H9 (cell line): ENCODE measurements around the gene UTS2B. TPM values are rescaled to one million over a fixed set of nuclear protein-coding genes. Genes with fewer than 3 reads are reported as not detected.
A peak's percentile ranks its signal among the peaks of the same experiment; 100 is the strongest.

Experiments
- DNase-seq: peaks from one replicate; pipeline ENCODE4 v3.0.0-alpha.2; 2017
- H2AFZ ChIP-seq: one replicate; pipeline ENCODE4 v1.6.1; 2013; ENCODE audit warnings: mild to moderate bottlenecking, low read length, control low read depth, moderate library complexity
- H2AK5ac ChIP-seq: 2 replicates; pipeline ENCODE4 v1.6.1; 2013; ENCODE audit warnings: low read length, control low read depth, mixed read lengths; ENCODE audit not compliant: insufficient read length
- H2BK120ac ChIP-seq: one replicate; pipeline ENCODE4 v1.6.1; 2013; ENCODE audit warnings: low read depth, mild to moderate bottlenecking, low read length, control low read depth, inconsistent platforms; ENCODE audit not compliant: poor library complexity, severe bottlenecking
- H2BK12ac ChIP-seq: 2 replicates; pipeline ENCODE4 v1.6.1; 2013; ENCODE audit warnings: low read length, control low read depth, mixed read lengths, low read depth; ENCODE audit not compliant: insufficient read length
- H2BK15ac ChIP-seq: 2 replicates; pipeline ENCODE4 v1.6.1; 2013; ENCODE audit warnings: low read depth, low read length, control low read depth
- H2BK20ac ChIP-seq: one replicate; pipeline ENCODE4 v1.6.1; 2013; ENCODE audit warnings: low read depth, mild to moderate bottlenecking, low read length, control low read depth, inconsistent platforms; ENCODE audit not compliant: poor library complexity, severe bottlenecking
- H2BK5ac ChIP-seq: 2 replicates; pipeline ENCODE4 v1.6.1; 2013; ENCODE audit warnings: low read length, control low read depth, mixed read lengths; ENCODE audit not compliant: insufficient read length
- H3K14ac ChIP-seq: 2 replicates; pipeline ENCODE4 v1.6.1; 2013; ENCODE audit warnings: low read length, control low read depth; ENCODE audit not compliant: insufficient read depth
- H3K18ac ChIP-seq: 2 replicates; pipeline ENCODE4 v1.6.1; 2013; ENCODE audit warnings: low read depth, mild to moderate bottlenecking, mixed read lengths, low read length, control low read depth; ENCODE audit not compliant: insufficient read length
- H3K23ac ChIP-seq: 2 replicates; pipeline ENCODE4 v1.6.1; 2013; ENCODE audit warnings: low read length, control low read depth, mixed read lengths, low read depth; ENCODE audit not compliant: insufficient read length
- H3K23me2 ChIP-seq: 2 replicates; pipeline ENCODE4 v1.6.1; 2013; ENCODE audit warnings: low read depth, mild to moderate bottlenecking, mixed read lengths, low read length, control low read depth; ENCODE audit not compliant: insufficient read length, poor library complexity, severe bottlenecking
- H3K27ac ChIP-seq: 2 replicates; pipeline ENCODE4 v1.5.1; 2013; ENCODE audit warnings: low read length, control low read depth, mixed read lengths, low read depth; ENCODE audit not compliant: insufficient read length
- H3K27me3 ChIP-seq: 2 replicates; pipeline ENCODE4 v1.6.1; 2013; ENCODE audit warnings: low read length, control low read depth, inconsistent platforms; ENCODE audit not compliant: insufficient read depth
- H3K4ac ChIP-seq: 2 replicates; pipeline ENCODE4 v1.6.1; 2013; ENCODE audit warnings: low read depth, mild to moderate bottlenecking, control low read depth, inconsistent platforms, low read length, moderate library complexity
- H3K4me1 ChIP-seq: 2 replicates; pipeline ENCODE4 v1.6.1; 2013; ENCODE audit warnings: low read length, control low read depth, inconsistent platforms; ENCODE audit not compliant: insufficient read depth
- H3K4me2 ChIP-seq: 2 replicates; pipeline ENCODE4 v1.6.1; 2013; ENCODE audit warnings: low read length, control low read depth, mixed read lengths; ENCODE audit not compliant: insufficient read length, insufficient read depth
- H3K56ac ChIP-seq: 2 replicates; pipeline ENCODE4 v1.6.1; 2013; ENCODE audit warnings: low read depth, mild to moderate bottlenecking, mixed read lengths, low read length, control low read depth; ENCODE audit not compliant: insufficient read length
- H3K79me1 ChIP-seq: 2 replicates; pipeline ENCODE4 v1.6.1; 2013; ENCODE audit warnings: low read depth, mild to moderate bottlenecking, moderate library complexity, low read length, control low read depth, inconsistent platforms; ENCODE audit not compliant: insufficient read depth, poor library complexity, severe bottlenecking
- H3K79me2 ChIP-seq: 2 replicates; pipeline ENCODE4 v1.6.1; 2013; ENCODE audit warnings: low read length, control low read depth, inconsistent platforms; ENCODE audit not compliant: insufficient read depth
- H3K9ac ChIP-seq: 2 replicates; pipeline ENCODE4 v1.6.1; 2013; ENCODE audit warnings: low read length, control low read depth, mixed read lengths; ENCODE audit not compliant: insufficient read length; ENCODE audit errors: extremely low read depth
- H3K9me3 ChIP-seq: one replicate; pipeline ENCODE4 v1.6.1; 2013; ENCODE audit warnings: low read depth, low read length, inconsistent platforms; ENCODE audit not compliant: control insufficient read depth
- H3T11ph ChIP-seq: one replicate; pipeline ENCODE4 v1.6.1; 2013; ENCODE audit warnings: mild to moderate bottlenecking, low read length, control low read depth, inconsistent platforms
- H4K20me1 ChIP-seq: one replicate; pipeline ENCODE4 v1.6.1; 2013; ENCODE audit not compliant: control insufficient read depth, insufficient read length, insufficient read depth
- H4K5ac ChIP-seq: 2 replicates; pipeline ENCODE4 v1.6.1; 2013; ENCODE audit warnings: low read depth, mild to moderate bottlenecking, mixed read lengths, low read length, control low read depth; ENCODE audit not compliant: insufficient read length
- H4K8ac ChIP-seq: replicated peaks from 2 replicates; pipeline ENCODE4 v1.6.1; 2013; ENCODE audit warnings: low read length, control low read depth, mixed read lengths, low read depth; ENCODE audit not compliant: insufficient read length
- H4K91ac ChIP-seq: 2 replicates; pipeline ENCODE4 v1.6.1; 2013; ENCODE audit warnings: low read depth, mild to moderate bottlenecking, moderate library complexity, mixed read lengths, low read length, control low read depth; ENCODE audit not compliant: insufficient read length
- H3K27ac Mint-ChIP-seq, 3 experiments: 2 replicates in 2 of 3; 3 replicates in 1 of 3; pipeline ENCODE4 v1.8.0; 2020 to 2021; ENCODE audit warnings: mixed read lengths in 3 of 3, mild to moderate bottlenecking in 1 of 3, moderate library complexity in 1 of 3
- H3K27me3 Mint-ChIP-seq: 2 replicates; pipeline ENCODE4 v1.8.0; 2021; ENCODE audit warnings: low read depth, mild to moderate bottlenecking, moderate library complexity, mixed read lengths
- H3K36me3 Mint-ChIP-seq, 3 experiments: 2 replicates in 2 of 3; 3 replicates in 1 of 3; pipeline ENCODE4 v1.8.0; 2020 to 2021; ENCODE audit warnings: low read depth in 3 of 3, mixed read lengths in 3 of 3; ENCODE audit not compliant: insufficient read depth in 1 of 3
- H3K4me1 Mint-ChIP-seq, 2 experiments: 2 replicates each; pipeline ENCODE4 v1.8.0; 2020; ENCODE audit warnings: mixed read lengths in 2 of 2
- H3K4me3 Mint-ChIP-seq, 2 experiments: 2 replicates in 1 of 2; 3 replicates in 1 of 2; pipeline ENCODE4 v1.8.0; 2020 to 2021; ENCODE audit warnings: mild to moderate bottlenecking in 2 of 2, mixed read lengths in 2 of 2, moderate library complexity in 1 of 2
- H3K9me3 Mint-ChIP-seq, 2 experiments: 2 replicates in 1 of 2; 3 replicates in 1 of 2; pipeline ENCODE4 v1.8.0; 2020; ENCODE audit warnings: mild to moderate bottlenecking in 2 of 2, mixed read lengths in 2 of 2, moderate library complexity in 1 of 2
- WGBS: extraction: QIAGEN DNeasy Blood & Tissue Kit; methylation state at CpG from one replicate; pipeline ENCODE4 v1.1.7; 2013; ENCODE audit warnings: missing lambda C conversion rate, low lambda C conversion rate, mixed read lengths; ENCODE audit not compliant: insufficient read length; ENCODE audit errors: extremely low coverage; 5-methylcytosine and 5-hydroxymethylcytosine counted together
- total RNA-seq: library from RNA; stranded (reverse); gene quantifications from 2 replicates; pipeline ENCODE4 v1.2.1, GENCODE V29; 2021
- TF ChIP-seq, protein P1 (sequence below): fragments of 200-600 bp; sonication (generic); conservative IDR thresholded peaks from 3 replicates; pipeline ENCODE4 v1.8.0; 2021; ENCODE audit warnings: antibody characterized with exemption, mild to moderate bottlenecking

The UTS2B gene
- total RNA-seq, 1 experiment from 2014 or later: 0.09 TPM

DNA sequence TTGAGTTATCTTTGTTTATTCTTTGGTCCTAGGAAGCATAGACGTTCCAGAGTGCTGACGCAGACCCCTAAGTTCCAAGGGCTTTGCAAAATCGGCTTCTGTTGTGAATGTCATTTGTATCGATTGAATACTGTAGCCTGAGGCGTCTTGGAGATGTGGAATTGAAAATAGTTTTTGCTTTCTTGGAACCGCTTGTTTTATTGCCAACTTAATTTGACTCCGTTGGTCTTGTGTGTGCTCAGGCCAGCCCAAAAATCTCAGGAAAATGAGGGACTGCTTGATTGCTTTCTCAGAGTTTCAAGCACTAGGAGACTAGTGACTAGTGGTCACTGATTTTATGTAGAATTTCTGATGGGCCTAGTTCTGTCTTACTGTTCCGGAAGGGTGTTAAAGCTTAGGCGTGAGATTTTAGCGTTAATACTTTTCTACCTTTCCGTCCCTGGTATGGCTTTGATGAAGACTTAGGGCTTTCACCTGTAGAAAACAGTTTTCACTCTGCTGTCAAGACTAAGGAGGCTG, 263 bp upstream of the UTS2B start:
- no peak for DNase-seq

More for the DNA sequence above, 263 bp upstream of the UTS2B start:
- H3K27me3 Mint-ChIP-seq: peaks cover 31% of the 10 kb centered on the region
- Histone ChIP-seq H3K27ac (no peak overlapping the region), H2BK5ac (no peak overlapping the region), H3K27me3 (peaks cover 11% of the 10 kb centered on the region; the same call in 1 of the 2 replicates), H2BK20ac (no peak overlapping the region), H3T11ph (no peak overlapping the region), H3K79me1 (no peaks in the 10 kb centered on the region), H3K9ac (peak overlapping the region; percentile 31), H3K9me3 (no peaks in the 10 kb centered on the region), H3K56ac (no peak overlapping the region), H4K5ac (no peak overlapping the region), H3K14ac (no peak overlapping the region), H4K8ac (no peak overlapping the region), H3K4me1 (peaks cover 6% of the 10 kb centered on the region), H3K4me2 (peak overlapping the region; percentile 64), H2BK12ac (no peak overlapping the region), H2AK5ac (no peak overlapping the region), H2BK15ac (no peak overlapping the region), H3K23ac (no peak overlapping the region), H4K20me1 (no peaks in the 10 kb centered on the region), H4K91ac (no peak overlapping the region), H3K18ac (no peak overlapping the region), H3K4ac (no peak overlapping the region), H3K23me2 (peaks cover 10% of the 10 kb centered on the region), H3K79me2 (no peaks in the 10 kb centered on the region), H2AFZ (no peak overlapping the region), H2BK120ac (no peak overlapping the region)
- no peaks in the 10 kb centered on the region; a peak in 1 of 7 replicates for H3K36me3 Mint-ChIP-seq
- peaks cover 30 to 42% of the 10 kb centered on the region in 2 experiments for H3K4me1 Mint-ChIP-seq
- no CpG with 5 or more reads among the region's 11 CpGs for WGBS
- H3K27ac Mint-ChIP-seq: peak overlapping the region in 1 of 3 experiments; percentile 46; a peak in 1 of 7 replicates
- no peaks in the 10 kb centered on the region for H3K9me3 Mint-ChIP-seq
- H3K4me3 Mint-ChIP-seq: peak overlapping the region; percentile 81 to 88
- TF ChIP-seq, protein P1, sequence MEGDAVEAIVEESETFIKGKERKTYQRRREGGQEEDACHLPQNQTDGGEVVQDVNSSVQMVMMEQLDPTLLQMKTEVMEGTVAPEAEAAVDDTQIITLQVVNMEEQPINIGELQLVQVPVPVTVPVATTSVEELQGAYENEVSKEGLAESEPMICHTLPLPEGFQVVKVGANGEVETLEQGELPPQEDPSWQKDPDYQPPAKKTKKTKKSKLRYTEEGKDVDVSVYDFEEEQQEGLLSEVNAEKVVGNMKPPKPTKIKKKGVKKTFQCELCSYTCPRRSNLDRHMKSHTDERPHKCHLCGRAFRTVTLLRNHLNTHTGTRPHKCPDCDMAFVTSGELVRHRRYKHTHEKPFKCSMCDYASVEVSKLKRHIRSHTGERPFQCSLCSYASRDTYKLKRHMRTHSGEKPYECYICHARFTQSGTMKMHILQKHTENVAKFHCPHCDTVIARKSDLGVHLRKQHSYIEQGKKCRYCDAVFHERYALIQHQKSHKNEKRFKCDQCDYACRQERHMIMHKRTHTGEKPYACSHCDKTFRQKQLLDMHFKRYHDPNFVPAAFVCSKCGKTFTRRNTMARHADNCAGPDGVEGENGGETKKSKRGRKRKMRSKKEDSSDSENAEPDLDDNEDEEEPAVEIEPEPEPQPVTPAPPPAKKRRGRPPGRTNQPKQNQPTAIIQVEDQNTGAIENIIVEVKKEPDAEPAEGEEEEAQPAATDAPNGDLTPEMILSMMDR: no peak
